Caco-2 (cell line): ENCODE measurements around the gene KATNB1. TPM values are rescaled to one million over a fixed set of nuclear protein-coding genes. Genes with fewer than 3 reads are reported as not detected.

Source experiments
- BruUV-seq: library from RNA; stranded (reverse); fragments of 400-500 nt; replicated peaks from 2 replicates; lab custom pipeline; 2021; lab: Mats Ljungman, UMichigan
- CTCF ChIA-PET: fragments of 300-600 bp; sonication (Branson Sonifier 250); formaldehyde crosslinking; loops from one replicate; lab custom pipeline; 2022; ENCODE audit warnings: antibody characterized with exemption; lab: Charles Lee
- POLR2A ChIA-PET: fragments of 300-600 bp; sonication (Branson Sonifier 250); formaldehyde crosslinking; loops from one replicate; lab custom pipeline; 2022; ENCODE audit warnings: antibody characterized with exemption; lab: Charles Lee
- DNase-seq, 2 experiments: peaks; one replicate each; pipeline versions ENCODE4 v3.0.0 to v3.0.0-alpha.2; 2020 to 2022
- H3K27me3 ChIP-seq: replicated peaks from 2 replicates; pipeline ENCODE4 v1.6.0; 2011; ENCODE audit warnings: low read length; ENCODE audit not compliant: control insufficient read depth, insufficient read depth
- H3K36me3 ChIP-seq: 2 replicates; pipeline ENCODE4 v1.5.1; 2011; ENCODE audit warnings: low read length; ENCODE audit not compliant: control insufficient read depth, insufficient read depth
- H3K4me1 ChIP-seq: fragments of 250-450 bp; sonication (Bioruptor Pico); 2 replicates; pipeline ENCODE4 v1.5.1; 2020; ENCODE audit warnings: mild to moderate bottlenecking
- H3K4me3 ChIP-seq: 2 replicates; pipeline ENCODE4 v1.5.1; 2011; ENCODE audit warnings: low read depth, mild to moderate bottlenecking, control low read depth, low read length
- H3K9me3 ChIP-seq: fragments of 250-450 bp; sonication (Bioruptor Pico); 2 replicates; pipeline ENCODE4 v1.5.1; 2020; ENCODE audit warnings: mild to moderate bottlenecking, moderate library complexity
- H3K27ac Mint-ChIP-seq: one replicate; pipeline ENCODE4 v1.8.0; 2022; ENCODE audit warnings: mixed read lengths; ENCODE audit not compliant: unreplicated experiment
- H3K27me3 Mint-ChIP-seq: one replicate; pipeline ENCODE4 v1.8.0; 2022; ENCODE audit warnings: mixed read lengths; ENCODE audit not compliant: insufficient read depth, unreplicated experiment
- H3K36me3 Mint-ChIP-seq: one replicate; pipeline ENCODE4 v1.8.0; 2022; ENCODE audit warnings: mild to moderate bottlenecking, mixed read lengths; ENCODE audit not compliant: insufficient read depth, unreplicated experiment
- H3K4me1 Mint-ChIP-seq: one replicate; pipeline ENCODE4 v1.8.0; 2022; ENCODE audit warnings: low read depth, mixed read lengths; ENCODE audit not compliant: unreplicated experiment
- H3K4me3 Mint-ChIP-seq: one replicate; pipeline ENCODE4 v1.8.0; 2022; ENCODE audit warnings: mild to moderate bottlenecking, moderate library complexity, mixed read lengths; ENCODE audit not compliant: unreplicated experiment
- H3K9me3 Mint-ChIP-seq: one replicate; pipeline ENCODE4 v1.8.0; 2022; ENCODE audit warnings: mixed read lengths; ENCODE audit not compliant: unreplicated experiment
- CTCF ChIP-seq, 2 experiments: fragments of 200-600 bp in 1 of 2; IDR thresholded peaks; 1 replicate in 1 of 2; 2 replicates in 1 of 2; pipeline versions ENCODE4 v1.5.1 to v1.8.0; 2011 to 2022; ENCODE audit warnings: antibody characterized with exemption in 1 of 2, control low read depth in 1 of 2, inconsistent platforms in 1 of 2, low read depth in 1 of 2, low read length in 1 of 2, mild to moderate bottlenecking in 1 of 2, moderate library complexity in 1 of 2; ENCODE audit not compliant: insufficient read depth in 1 of 2, severe bottlenecking in 1 of 2, unreplicated experiment in 1 of 2
- intact Hi-C: fragments of 100-400 bp; cut with micrococcal nuclease; formaldehyde crosslinking; loops from one replicate; pipeline ENCODE4 v1.10.0; 2022; ENCODE audit not compliant: unreplicated experiment
- total RNA-seq: library from RNA; stranded (reverse); gene quantifications from 2 replicates; pipeline ENCODE4 v1.2.3, GENCODE V29; 2022

Gene KATNB1
- total RNA-seq, 1 experiment from 2014 or later: 32.4 TPM

GRCh38 chr16:57771141-57771785, 35.7 kb downstream of the KATNB1 start:
- H3K27me3 ChIP-seq: no peaks in the 10 kb centered on the region
- no peaks in the 10 kb centered on the region for H3K9me3 ChIP-seq
- no TSS peak for BruUV-seq
- Mint-ChIP-seq H3K27ac (peak overlapping the region; percentile 33), H3K4me3 (no peak overlapping the region), H3K4me1 (no peaks in the 10 kb centered on the region), H3K9me3 (no peaks in the 10 kb centered on the region), H3K36me3 (peaks cover 50% of the 10 kb centered on the region), H3K27me3 (no peaks in the 10 kb centered on the region)
- intact Hi-C loops: no loop called here
- peaks cover 3% of the 10 kb centered on the region for H3K36me3 ChIP-seq
- ChIA-PET CTCF (interaction anchor here (0.8 kb wide), 1 partner anchor 92 kb away, joined by 4 read pairs; no protein-coding TSS in a partner anchor), POLR2A (no interaction called here)
- DNase-seq: no peak
- no peak overlapping the region for H3K4me3 ChIP-seq
- no peaks in the 10 kb centered on the region for H3K4me1 ChIP-seq
- TF ChIP-seq CTCF (IDR thresholded peaks at IDR 0.05; ENCODE audit: insufficient read depth in 1 of 2, low read depth in 1 of 2, low read length in 1 of 2, severe bottlenecking in 1 of 2, unreplicated experiment in 1 of 2): no peak

DNA sequence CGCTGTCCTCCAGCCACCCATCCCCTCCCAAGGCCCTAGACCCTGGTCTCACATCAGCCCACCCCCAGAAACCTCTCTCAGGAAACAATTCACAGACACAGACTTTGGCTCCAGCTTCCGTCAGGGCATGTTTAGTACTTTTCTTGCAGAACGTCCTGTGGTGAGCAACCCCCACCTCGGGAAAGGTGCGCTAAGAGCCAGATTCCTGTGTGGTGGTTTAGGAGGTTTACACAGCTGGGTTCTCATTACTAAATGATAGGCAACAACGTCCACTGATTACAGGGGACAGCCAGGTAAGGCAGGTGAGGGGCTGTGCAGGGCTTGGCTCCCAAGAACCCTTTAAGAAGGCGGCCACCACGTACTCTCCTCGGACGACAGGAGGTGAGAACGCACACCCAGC, 37.4 kb downstream of the KATNB1 start:
- H3K27ac Mint-ChIP-seq: no peak overlapping the region
- no peak overlapping the region for H3K4me3 Mint-ChIP-seq
- no peaks in the 10 kb centered on the region for H3K9me3 Mint-ChIP-seq
- Histone ChIP-seq H3K36me3 (peaks cover 1% of the 10 kb centered on the region), H3K4me3 (no peak overlapping the region), H3K4me1 (no peaks in the 10 kb centered on the region), H3K9me3 (no peaks in the 10 kb centered on the region), H3K27me3 (no peaks in the 10 kb centered on the region)
- intact Hi-C loops: no loop called here
- no peaks in the 10 kb centered on the region for H3K27me3 Mint-ChIP-seq
- BruUV-seq: no TSS peak
- H3K36me3 Mint-ChIP-seq: peaks cover 47% of the 10 kb centered on the region
- POLR2A ChIA-PET: no interaction called here
- H3K4me1 Mint-ChIP-seq: no peaks in the 10 kb centered on the region
- no peak for DNase-seq
- CTCF ChIA-PET: no interaction called here
- TF ChIP-seq CTCF (IDR thresholded peaks at IDR 0.05; ENCODE audit: insufficient read depth in 1 of 2, low read depth in 1 of 2, low read length in 1 of 2, severe bottlenecking in 1 of 2, unreplicated experiment in 1 of 2): no peak

- H3K36me3 ChIP-seq: peaks cover 1% of the 10 kb centered on the region
- H3K4me3 ChIP-seq: no peak overlapping the region
- Mint-ChIP-seq H3K9me3 (no peaks in the 10 kb centered on the region), H3K4me3 (no peak overlapping the region), H3K36me3 (peaks cover 44% of the 10 kb centered on the region), H3K4me1 (no peaks in the 10 kb centered on the region), H3K27ac (no peak overlapping the region), H3K27me3 (no peaks in the 10 kb centered on the region)
- H3K4me1 ChIP-seq: no peaks in the 10 kb centered on the region
- H3K27me3 ChIP-seq: no peaks in the 10 kb centered on the region
- no TSS peak for BruUV-seq
- DNase-seq: no peak
- H3K9me3 ChIP-seq: no peaks in the 10 kb centered on the region
- no peak for TF ChIP-seq CTCF (IDR thresholded peaks at IDR 0.05; ENCODE audit: insufficient read depth in 1 of 2, low read depth in 1 of 2, low read length in 1 of 2, severe bottlenecking in 1 of 2, unreplicated experiment in 1 of 2)
- intact Hi-C loops: no loop called here
- POLR2A ChIA-PET: no interaction called here
- CTCF ChIA-PET: no interaction called here
These were observed 38.2 kb downstream of the KATNB1 start for GRCh38 chr16:57773655-57774295.
